ENCODE results near the gene CYP2U1. TPM values are rescaled to one million over a fixed set of nuclear protein-coding genes. Genes with fewer than 3 reads are reported as not detected.
"Not testable (repeated sequence)": the region's sequence is repeated elsewhere in the genome, so short reads cannot be mapped to it uniquely, and the experiment has no call there.

Gene CYP2U1
- total and polyA plus RNA-seq, 2 of the 8 experiments (the other 6 are each of a cell fraction or from before 2014, with no cell fraction given), result 3.1 to 5.0 TPM

- H3K14ac ChIP-seq (ENCODE audit: insufficient read length); H2BK5ac ChIP-seq (ENCODE audit: low read depth, low read length); H3K9me3 ChIP-seq (ENCODE audit: insufficient read depth in 2 of 2, low read depth in 1 of 2, low read length in 1 of 2); H3K23ac ChIP-seq (ENCODE audit: insufficient read length); H3K4me3 ChIP-seq (ENCODE audit: extremely low read depth in 1 of 4, insufficient read depth in 2 of 4, low read depth in 3 of 4, low read length in 4 of 4); H2AK5ac ChIP-seq (ENCODE audit: low read depth, low read length); H4K5ac ChIP-seq (ENCODE audit: insufficient read length, low read depth, low read length); POLR2A ChIA-PET (ENCODE audit: partially characterized antibody); FAIRE-seq; H3K4me1 ChIP-seq (replicated peaks in 1 of 4; ENCODE audit: control insufficient read depth in 3 of 4, insufficient read depth in 4 of 4, low read length in 3 of 4); H2BK15ac ChIP-seq (ENCODE audit: low read length); H3K36me3 ChIP-seq (ENCODE audit: control insufficient read depth in 2 of 4, insufficient read depth in 4 of 4, low read length in 3 of 4); H3K79me2 ChIP-seq (ENCODE audit: control insufficient read depth in 1 of 2, insufficient read depth in 2 of 2, low read length in 2 of 2); H2BK120ac ChIP-seq (replicated peaks; ENCODE audit: low read depth, low read length); H3K4me2 ChIP-seq (ENCODE audit: insufficient read depth in 1 of 2, low read depth in 2 of 2, low read length in 2 of 2); H3K79me1 ChIP-seq (ENCODE audit: low read depth, low read length); H3K27ac ChIP-seq (ENCODE audit: low read depth, low read length); H3K9ac ChIP-seq (replicated peaks in 1 of 4; ENCODE audit: extremely low read depth in 1 of 4, low read depth in 3 of 4, low read length in 3 of 4); H4K8ac ChIP-seq (ENCODE audit: extremely low read depth, insufficient read depth, low read length); DNase-seq (ENCODE audit: low read depth in 1 of 2, low spot score in 2 of 2); H3K27me3 ChIP-seq (replicated peaks in 1 of 4; ENCODE audit: control insufficient read depth in 3 of 4, extremely low read depth in 1 of 4, insufficient read depth in 3 of 4, low read length in 3 of 4); H4K91ac ChIP-seq (replicated peaks; ENCODE audit: insufficient read length, low read length); H3K18ac ChIP-seq (ENCODE audit: extremely low read depth, low read length); H3K4ac ChIP-seq (replicated peaks; ENCODE audit: insufficient read length, low read depth, low read length); H2AFZ ChIP-seq (ENCODE audit: low read length); H4K20me1 ChIP-seq (replicated peaks in 1 of 2; ENCODE audit: control insufficient read depth in 1 of 2, insufficient read depth in 2 of 2, low read length in 2 of 2); H3K23me2 ChIP-seq (ENCODE audit: low read depth, low read length); H2BK12ac ChIP-seq (ENCODE audit: low read depth, low read length); H3K56ac ChIP-seq (replicated peaks; ENCODE audit: insufficient read length, low read depth, low read length); H2BK20ac ChIP-seq (ENCODE audit: low read length): not testable (repeated sequence)
- CTCF ChIA-PET (ENCODE audit: partially characterized antibody), result interaction anchor here (0.7 kb wide), 1 partner anchor 141 kb away, joined by 3 read pairs; no protein-coding TSS in a partner anchor
Measured at GRCh38 chr4:107967519-107967918, 36.2 kb downstream of the CYP2U1 start.

DNA sequence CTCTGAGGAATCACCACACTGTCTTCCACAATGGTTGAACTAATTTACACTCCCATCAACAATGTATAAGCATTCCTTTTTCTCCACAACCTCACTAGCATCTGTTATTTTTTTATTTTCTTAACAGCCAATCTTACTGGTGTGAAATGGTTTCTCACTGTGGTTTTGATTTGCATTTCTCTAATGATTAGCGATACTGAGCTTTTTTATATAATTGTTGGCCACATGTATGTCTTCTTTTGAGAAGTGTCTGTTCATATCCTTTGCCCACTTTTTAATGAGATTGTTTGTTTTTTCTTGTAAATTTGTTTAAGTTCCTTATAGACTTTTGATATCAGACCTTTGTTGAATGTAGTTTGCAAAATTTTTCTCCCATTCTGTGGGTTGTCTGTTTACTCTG, 36.6 kb downstream of the CYP2U1 start:
- H3K36me3 ChIP-seq (ENCODE audit: control insufficient read depth in 2 of 4, insufficient read depth in 4 of 4, low read length in 3 of 4); H3K23ac ChIP-seq (ENCODE audit: insufficient read length); H3K9ac ChIP-seq (replicated peaks in 1 of 4; ENCODE audit: extremely low read depth in 1 of 4, low read depth in 3 of 4, low read length in 3 of 4); H4K91ac ChIP-seq (replicated peaks; ENCODE audit: insufficient read length, low read length); H2AFZ ChIP-seq (ENCODE audit: low read length); H2BK120ac ChIP-seq (replicated peaks; ENCODE audit: low read depth, low read length); H2BK12ac ChIP-seq (ENCODE audit: low read depth, low read length); H3K14ac ChIP-seq (ENCODE audit: insufficient read length); FAIRE-seq; H3K79me2 ChIP-seq (ENCODE audit: control insufficient read depth in 1 of 2, insufficient read depth in 2 of 2, low read length in 2 of 2); H3K4me3 ChIP-seq (ENCODE audit: extremely low read depth in 1 of 4, insufficient read depth in 2 of 4, low read depth in 3 of 4, low read length in 4 of 4); H3K4ac ChIP-seq (replicated peaks; ENCODE audit: insufficient read length, low read depth, low read length); POLR2A ChIA-PET (ENCODE audit: partially characterized antibody); H3K4me2 ChIP-seq (ENCODE audit: insufficient read depth in 1 of 2, low read depth in 2 of 2, low read length in 2 of 2); H2BK15ac ChIP-seq (ENCODE audit: low read length); H3K9me3 ChIP-seq (ENCODE audit: insufficient read depth in 2 of 2, low read depth in 1 of 2, low read length in 1 of 2); H3K79me1 ChIP-seq (ENCODE audit: low read depth, low read length); DNase-seq (ENCODE audit: low read depth in 1 of 2, low spot score in 2 of 2); H4K5ac ChIP-seq (ENCODE audit: insufficient read length, low read depth, low read length); H2BK20ac ChIP-seq (ENCODE audit: low read length); H3K23me2 ChIP-seq (ENCODE audit: low read depth, low read length); H4K8ac ChIP-seq (ENCODE audit: extremely low read depth, insufficient read depth, low read length); H3K56ac ChIP-seq (replicated peaks; ENCODE audit: insufficient read length, low read depth, low read length); H3K4me1 ChIP-seq (replicated peaks in 1 of 4; ENCODE audit: control insufficient read depth in 3 of 4, insufficient read depth in 4 of 4, low read length in 3 of 4); H2BK5ac ChIP-seq (ENCODE audit: low read depth, low read length); H3K27ac ChIP-seq (ENCODE audit: low read depth, low read length); H2AK5ac ChIP-seq (ENCODE audit: low read depth, low read length); H4K20me1 ChIP-seq (replicated peaks in 1 of 2; ENCODE audit: control insufficient read depth in 1 of 2, insufficient read depth in 2 of 2, low read length in 2 of 2); H3K27me3 ChIP-seq (replicated peaks in 1 of 4; ENCODE audit: control insufficient read depth in 3 of 4, extremely low read depth in 1 of 4, insufficient read depth in 3 of 4, low read length in 3 of 4); H3K18ac ChIP-seq (ENCODE audit: extremely low read depth, low read length): not testable (repeated sequence)
- CTCF ChIA-PET (ENCODE audit: partially characterized antibody), result interaction anchor here (0.7 kb wide), 1 partner anchor 141 kb away, joined by 3 read pairs; no protein-coding TSS in a partner anchor
- WGBS, 2 experiments (ENCODE audit: extremely low coverage in 1 of 2, insufficient coverage in 1 of 2, insufficient read length in 1 of 2, insufficient replicate concordance in 2 of 2, low coverage in 1 of 2, low lambda C conversion rate in 2 of 2, missing lambda C conversion rate in 1 of 2), result 100% methylated on average over 1 of the region's 1 CpG; no CpG with 5 or more reads in 1 of the 2 experiments

Measured in H1 (cell line).